ENCODE data around the gene TNN.

- TF ChIP-seq CTCF (IDR thresholded peaks at IDR 0.05) (no peak), POLR2A (IDR thresholded peaks at IDR 0.05) (no peak), EP300 (IDR thresholded peaks at IDR 0.05) (no peak)
Measured at GRCh38 chr1:175193527-175193910, 125.9 kb downstream of the TNN start.

All from stomach (tissue), 4 donors.